Activated T-cell treated with anti-CD3 and anti-CD28 coated beads for 24 hours (primary cell): ENCODE results near the gene CCDC186.
"Not testable (repeated sequence)": the region's sequence is repeated elsewhere in the genome, so short reads cannot be mapped to it uniquely, and the experiment has no call there.

ENCODE experiments used
- DNase-seq: peaks from one replicate; pipeline ENCODE4 v3.0.0-alpha.2; 2020; ENCODE audit warnings: low read depth

The CCDC186 gene

GRCh38 chr10:114173603-114173920, 441 bp downstream of the CCDC186 start:
- DNase-seq, result no peak

DNA sequence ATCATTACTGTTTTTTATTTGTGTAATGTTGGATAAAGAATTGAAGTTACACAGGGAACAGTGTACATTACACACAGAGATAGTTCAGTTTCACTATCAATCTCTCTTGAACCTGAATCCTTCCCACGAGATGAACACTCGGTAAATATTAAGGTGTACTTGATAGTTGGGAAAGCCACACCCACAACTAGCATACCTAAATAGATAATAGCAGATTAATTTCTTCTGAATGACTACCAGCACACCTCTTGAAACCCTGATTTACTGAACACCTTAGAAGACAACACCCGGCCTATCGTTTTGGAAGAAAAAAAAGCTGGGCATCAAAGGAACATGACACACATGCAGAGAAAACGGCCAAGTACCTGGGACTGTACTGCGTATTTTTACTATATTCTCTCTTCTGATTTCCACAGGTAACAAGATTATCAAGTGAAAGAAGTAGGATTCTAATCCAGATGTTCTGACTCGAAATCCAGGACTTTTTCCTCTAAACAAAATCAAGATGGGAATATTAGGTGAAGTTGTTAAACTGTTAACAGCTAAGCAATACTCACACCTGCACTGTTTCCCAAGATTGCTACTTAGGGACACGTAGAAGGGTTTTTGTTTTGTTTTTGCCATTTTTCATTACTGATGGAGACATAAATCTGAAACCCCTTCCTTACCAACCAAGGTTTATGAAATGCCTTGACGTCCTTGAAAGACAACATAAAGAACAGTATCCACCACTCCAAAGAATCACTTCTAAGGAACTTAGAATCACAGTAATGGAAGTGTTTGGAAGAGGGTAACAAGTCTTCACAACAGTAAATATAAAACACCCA, 1.0 kb downstream of the CCDC186 start:
- no peak for DNase-seq

- no peak for DNase-seq
Observed at GRCh38 chr10:114172216-114172615, 1.8 kb downstream of the CCDC186 start.

- no peak for DNase-seq
Observed at GRCh38 chr10:114168450-114169009, 5.5 kb downstream of the CCDC186 start.

DNA sequence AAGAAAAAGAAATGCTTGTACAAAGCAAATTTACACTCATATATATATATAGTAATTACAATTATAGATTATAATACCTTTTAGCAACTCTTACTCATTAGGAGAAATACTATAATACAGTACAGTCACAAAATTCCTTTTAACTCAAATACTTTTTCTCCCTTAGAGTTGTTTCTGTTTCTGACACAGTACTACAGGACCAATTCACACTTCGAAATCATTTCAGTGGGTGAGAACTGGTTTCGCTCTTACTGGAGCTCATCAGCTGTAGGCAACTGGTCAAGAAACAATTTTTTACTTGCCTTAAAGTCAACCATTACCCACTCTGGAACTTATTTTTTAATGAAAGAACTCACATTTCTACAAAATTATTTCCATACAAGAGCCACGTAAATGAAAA, 6.0 kb downstream of the CCDC186 start:
- no peak for DNase-seq

DNA sequence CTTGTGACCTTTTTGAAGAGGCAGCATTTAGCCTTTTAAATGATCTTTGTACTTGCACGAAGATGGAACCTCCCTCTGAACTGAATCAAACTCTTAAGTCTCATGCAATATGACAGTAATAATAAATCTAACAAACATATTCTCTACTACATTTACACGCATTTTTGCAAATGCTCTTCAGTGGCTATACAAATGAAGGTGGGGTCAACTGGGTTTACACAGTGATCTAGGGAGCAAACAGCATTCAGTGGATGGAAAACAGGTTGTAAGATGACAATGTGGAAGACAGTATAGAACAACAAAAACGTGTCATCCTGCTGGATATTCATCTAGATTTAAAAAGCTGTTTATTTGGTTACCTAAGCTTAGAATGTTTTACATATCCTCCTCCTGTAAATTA, 7.5 kb downstream of the CCDC186 start:
- DNase-seq, result no peak

DNA sequence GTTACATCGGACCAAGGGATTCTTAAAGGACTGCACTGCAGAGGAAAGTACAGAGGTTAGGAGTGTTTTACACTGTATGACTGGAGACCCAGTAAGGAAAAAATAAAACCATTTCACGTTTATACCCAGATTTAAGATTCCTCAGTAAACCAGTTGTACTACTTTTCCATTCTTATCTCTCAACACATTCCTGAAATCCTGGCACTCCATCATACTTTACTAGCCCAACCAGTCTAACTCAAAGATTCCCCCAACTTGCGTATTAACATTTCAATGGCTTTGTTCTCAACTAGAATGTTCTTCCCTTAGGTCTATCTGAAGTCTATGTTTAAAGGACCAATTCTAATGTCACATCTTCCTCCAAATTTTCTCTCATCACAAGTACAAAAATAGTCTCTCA, 8.0 kb downstream of the CCDC186 start:
- no peak for DNase-seq

- DNase-seq, result no peak
Observed at GRCh38 chr10:114163062-114163461, 10.9 kb downstream of the CCDC186 start.

GRCh38 chr10:114157912-114158311, 16.1 kb downstream of the CCDC186 start:
- DNase-seq, result no peak

DNA sequence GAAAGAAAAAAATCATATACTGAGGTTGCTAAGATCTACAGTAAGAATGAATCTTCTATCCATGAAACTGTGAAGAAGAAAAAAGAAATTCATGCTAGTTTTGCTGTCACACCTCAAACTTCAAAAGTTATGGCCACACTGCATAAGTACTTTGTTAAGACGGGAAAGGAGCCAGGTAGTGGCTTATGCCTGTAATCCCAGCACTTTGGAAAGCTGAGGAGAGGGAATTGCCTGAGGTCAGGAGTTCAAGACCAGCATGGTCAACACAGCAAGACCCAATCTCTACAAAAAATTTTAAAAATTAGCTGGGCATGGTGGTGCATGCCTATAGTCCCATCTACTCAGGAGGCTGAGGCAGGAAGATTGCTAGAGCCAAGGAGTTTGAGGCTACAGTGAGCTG, 22.1 kb downstream of the CCDC186 start:
- DNase-seq, result no peak

GRCh38 chr10:114151486-114151885, 22.5 kb downstream of the CCDC186 start:
- no peak for DNase-seq

DNA sequence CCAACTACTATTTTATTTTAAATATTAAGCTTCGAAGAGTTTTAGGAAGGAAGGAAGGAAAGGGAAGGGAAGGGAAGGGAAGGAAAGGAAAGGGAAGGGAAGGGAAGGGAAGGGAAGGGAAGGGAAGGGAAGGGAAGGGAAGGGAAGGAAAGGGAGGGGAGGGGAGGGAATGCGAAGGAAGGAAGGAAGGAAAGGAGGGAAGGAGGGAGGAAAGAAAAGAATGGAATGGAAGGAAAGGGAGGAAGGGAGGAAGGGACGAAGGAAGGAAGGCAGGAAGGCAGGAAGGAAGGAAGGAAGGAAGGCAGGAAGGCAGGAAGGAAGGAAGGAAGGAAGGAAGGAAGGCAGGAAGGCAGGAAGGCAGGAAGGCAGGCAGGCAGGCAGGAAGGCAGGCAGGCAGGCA, 24.5 kb downstream of the CCDC186 start:
- not testable (repeated sequence) for DNase-seq

DNA sequence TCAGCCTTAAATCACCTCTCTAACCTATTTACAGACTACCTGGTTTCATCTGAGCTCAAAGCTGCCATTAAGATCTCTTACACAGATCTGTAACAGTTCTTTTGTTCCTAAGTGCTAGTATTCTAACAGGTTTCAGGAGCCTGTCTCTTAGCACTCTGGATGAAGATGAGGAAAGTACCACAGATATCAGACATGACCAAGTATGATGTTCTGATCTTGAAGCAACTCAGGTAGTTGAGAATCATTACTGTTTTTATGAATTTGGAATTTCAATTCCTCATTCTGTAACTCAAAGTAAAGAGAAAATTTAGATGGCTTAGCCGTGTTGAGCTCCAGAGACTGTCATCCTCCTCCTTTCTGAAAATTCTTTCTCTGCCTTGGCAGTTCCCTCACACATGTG, 30.8 kb downstream of the CCDC186 start:
- DNase-seq, result no peak

GRCh38 chr10:114142018-114142417, 32.0 kb downstream of the CCDC186 start:
- no peak for DNase-seq

GRCh38 chr10:114140827-114141226, 33.2 kb downstream of the CCDC186 start:
- DNase-seq, result not testable (repeated sequence)

GRCh38 chr10:114140036-114140435, 34.0 kb downstream of the CCDC186 start:
- DNase-seq, result no peak

GRCh38 chr10:114138581-114138980, 35.4 kb downstream of the CCDC186 start:
- DNase-seq, result no peak

GRCh38 chr10:114135476-114135875, 38.5 kb downstream of the CCDC186 start:
- DNase-seq, result no peak

DNA sequence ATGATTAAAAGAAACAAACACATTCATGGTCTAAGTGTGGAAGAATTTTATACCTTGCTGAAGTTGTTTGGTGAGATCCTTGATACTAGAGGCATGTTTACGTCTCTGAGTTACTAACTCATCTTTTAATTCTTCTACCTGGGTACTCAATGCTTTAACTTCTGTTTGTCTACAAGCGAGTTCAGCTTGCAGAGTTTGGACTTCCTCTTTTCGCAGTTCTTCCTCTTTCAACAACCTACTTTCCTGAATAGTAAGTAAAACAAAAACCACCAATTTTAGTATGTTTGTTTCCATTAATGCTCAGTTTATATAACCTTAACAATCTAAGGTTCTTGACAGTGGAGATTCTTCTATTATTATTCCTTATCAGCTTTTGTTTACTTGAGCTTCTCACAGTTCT, 42.9 kb downstream of the CCDC186 start:
- DNase-seq, result no peak

- no peak for DNase-seq
Observed at GRCh38 chr10:114121031-114121430, 53.0 kb downstream of the CCDC186 start.

DNA sequence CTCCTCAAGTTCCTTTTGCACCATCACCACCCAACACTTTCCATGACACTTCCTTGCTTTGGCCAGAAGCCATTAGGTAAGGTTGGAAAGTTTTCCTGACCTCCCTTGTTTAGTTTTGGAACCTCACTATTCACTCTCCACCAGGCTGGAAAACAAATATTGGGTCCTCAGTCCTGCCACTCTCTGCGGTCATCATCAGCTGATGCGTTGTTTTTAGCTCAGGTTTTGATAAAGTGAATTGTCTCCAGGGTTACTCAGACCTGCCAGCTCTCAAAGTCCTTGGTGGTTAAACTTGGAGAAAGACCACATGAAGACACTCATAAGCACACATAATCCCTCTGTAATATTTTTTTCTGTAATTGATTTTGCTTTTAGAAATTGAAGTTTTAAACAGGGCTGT, 55.5 kb downstream of the CCDC186 start:
- DNase-seq, result no peak

DNA sequence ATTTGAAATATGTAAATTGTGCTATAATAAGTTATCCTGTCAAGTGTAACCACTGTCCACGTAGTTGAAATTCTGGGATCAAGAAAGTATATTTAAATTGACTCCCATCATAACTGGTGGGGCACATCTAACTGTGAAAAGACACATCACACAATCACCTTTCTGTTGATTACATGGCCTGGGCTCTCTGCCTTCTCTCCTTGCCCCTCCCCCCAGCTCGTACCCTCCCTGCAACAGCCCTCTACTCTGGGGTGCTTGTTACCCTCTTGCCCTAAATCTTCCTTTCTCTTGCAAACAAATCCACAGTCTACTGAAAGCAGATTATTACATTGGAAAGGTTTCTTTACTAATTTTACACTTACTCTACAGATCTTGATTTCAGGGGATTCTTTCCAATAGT, 56.3 kb downstream of the CCDC186 start:
- DNase-seq, result no peak

GRCh38 chr10:114115661-114116445, 58.1 kb downstream of the CCDC186 start:
- DNase-seq, result no peak
